HG03342 (cell line): ENCODE results near the gene RPL28.
"Not testable (repeated sequence)": the region's sequence is repeated elsewhere in the genome, so short reads cannot be mapped to it uniquely, and the experiment has no call there.

Experiments used
- ATAC-seq: cut with Tn5 transposase; IDR thresholded peaks from one replicate; pipeline ENCODE4 v1.9.1; 2021; ENCODE audit warnings: mild to moderate bottlenecking, moderate library complexity; ENCODE audit not compliant: unreplicated experiment

Gene RPL28

GRCh38 chr19:55421281-55421680 is 35.5 kb downstream of the RPL28 start:
- not testable (repeated sequence) for ATAC-seq

GRCh38 chr19:55423225-55424005 is 37.7 kb downstream of the RPL28 start:
- ATAC-seq = no peak

GRCh38 chr19:55424518-55424917 is 38.8 kb downstream of the RPL28 start:
- no peak for ATAC-seq

- ATAC-seq = no peak
Observed at GRCh38 chr19:55426042-55426441, 40.3 kb downstream of the RPL28 start.

- ATAC-seq = no peak
Observed at GRCh38 chr19:55431183-55431582, 45.5 kb downstream of the RPL28 start.

GRCh38 chr19:55432241-55432959 is 46.7 kb downstream of the RPL28 start:
- ATAC-seq = no peak

- no peak for ATAC-seq
Observed at GRCh38 chr19:55433292-55433691, 47.6 kb downstream of the RPL28 start.

- no peak for ATAC-seq
Observed at GRCh38 chr19:55434356-55434919, 48.7 kb downstream of the RPL28 start.

GRCh38 chr19:55435020-55435419 is 49.3 kb downstream of the RPL28 start:
- ATAC-seq = no peak

- ATAC-seq = no peak
Observed at GRCh38 chr19:55436847-55437246, 51.1 kb downstream of the RPL28 start.

- ATAC-seq = no peak
Observed at GRCh38 chr19:55437410-55437809, 51.7 kb downstream of the RPL28 start.

- ATAC-seq = no peak
Observed at GRCh38 chr19:55439052-55439451, 53.3 kb downstream of the RPL28 start.

GRCh38 chr19:55440411-55441105 is 54.8 kb downstream of the RPL28 start:
- no peak for ATAC-seq

- ATAC-seq = no peak
Observed at GRCh38 chr19:55441319-55441691, 55.6 kb downstream of the RPL28 start.

- no peak for ATAC-seq
Observed at GRCh38 chr19:55441692-55442321, 56.1 kb downstream of the RPL28 start.

- no peak for ATAC-seq
Observed at GRCh38 chr19:55442372-55442961, 56.7 kb downstream of the RPL28 start.

- ATAC-seq = no peak
Observed at GRCh38 chr19:55443045-55443823, 57.5 kb downstream of the RPL28 start, which contains the start of gene SHISA7. Gene SHISA7, minus strand, starts transcription at chr19:55443300. Its CDS starts 437 bp downstream, at chr19:55442863.

- no peak for ATAC-seq
Observed at GRCh38 chr19:55443824-55444480, 58.2 kb downstream of the RPL28 start.

- ATAC-seq = no peak
Observed at GRCh38 chr19:55444646-55445045, 58.9 kb downstream of the RPL28 start.
